ENCODE results near the gene MRPS27.

Gene MRPS27

GRCh38 chr5:72319976-72320752 lies at the start of gene MRPS27, which contains the start of gene PTCD2:
Gene MRPS27 (minus strand): TSS chr5:72320240. CDS start chr5:72320221, 19 bp downstream.
Gene PTCD2 (plus strand): TSS chr5:72320373. CDS start chr5:72320383, 10 bp downstream.
- FAIRE-seq: peak; percentile 97

GRCh38 chr5:72369711-72370110 lies 49.7 kb upstream of the MRPS27 start:
- FAIRE-seq: no peak

- no peak for FAIRE-seq
Observed at GRCh38 chr5:72369301-72369700, 49.3 kb upstream of the MRPS27 start.

GRCh38 chr5:72368271-72368670 lies 48.2 kb upstream of the MRPS27 start:
- FAIRE-seq: no peak

- peak; percentile 71 for FAIRE-seq
Observed at GRCh38 chr5:72366324-72366976, 46.4 kb upstream of the MRPS27 start.

GRCh38 chr5:72364951-72365350 lies 44.9 kb upstream of the MRPS27 start:
- FAIRE-seq: no peak

GRCh38 chr5:72364171-72364570 lies 44.1 kb upstream of the MRPS27 start:
- FAIRE-seq: no peak

GRCh38 chr5:72363166-72363802 lies 43.2 kb upstream of the MRPS27 start:
- FAIRE-seq: no peak

GRCh38 chr5:72359886-72360285 lies 39.8 kb upstream of the MRPS27 start:
- no peak for FAIRE-seq

GRCh38 chr5:72358925-72359324 lies 38.9 kb upstream of the MRPS27 start:
- no peak for FAIRE-seq

- no peak for FAIRE-seq
Observed at GRCh38 chr5:72356361-72356760, 36.3 kb upstream of the MRPS27 start.

GRCh38 chr5:72355706-72356299 lies 35.8 kb upstream of the MRPS27 start:
- no peak for FAIRE-seq

- FAIRE-seq: no peak
Observed at GRCh38 chr5:72353046-72353445, 33.0 kb upstream of the MRPS27 start.

GRCh38 chr5:72352616-72353015 lies 32.6 kb upstream of the MRPS27 start:
- no peak for FAIRE-seq

- FAIRE-seq: no peak
Observed at GRCh38 chr5:72351376-72351775, 31.3 kb upstream of the MRPS27 start.

- FAIRE-seq: no peak
Observed at GRCh38 chr5:72347801-72348308, 27.8 kb upstream of the MRPS27 start.

GRCh38 chr5:72346398-72346797 lies 26.4 kb upstream of the MRPS27 start:
- FAIRE-seq: no peak

- no peak for FAIRE-seq
Observed at GRCh38 chr5:72338689-72339209, 18.7 kb upstream of the MRPS27 start.

- FAIRE-seq: no peak
Observed at GRCh38 chr5:72337159-72337558, 17.1 kb upstream of the MRPS27 start.

- FAIRE-seq: no peak
Observed at GRCh38 chr5:72330712-72331111, 10.7 kb upstream of the MRPS27 start.

GRCh38 chr5:72328172-72328571 lies 8.1 kb upstream of the MRPS27 start:
- no peak for FAIRE-seq

- FAIRE-seq: no peak
Observed at GRCh38 chr5:72326306-72326649, 6.2 kb upstream of the MRPS27 start.
